K562 (cell line): Measurements from ENCODE around the gene HTR1D. TPM values are rescaled to one million over a fixed set of nuclear protein-coding genes. Genes with fewer than 3 reads are reported as not detected.
A peak's percentile ranks its signal among the peaks of the same experiment; 100 is the strongest.

Source experiments
- C11orf30 ChIP-seq: fragments of 450-650 bp; IDR thresholded peaks from 2 replicates; pipeline ENCODE4 v1.6.1; 2016; ENCODE audit warnings: low read depth, mild to moderate bottlenecking
- GABPB2 ChIP-seq: fragments of 250-450 bp; sonication (Bioruptor Pico); conservative IDR thresholded peaks from 2 replicates; pipeline ENCODE4 v1.5.1; 2021; ENCODE audit warnings: mild to moderate bottlenecking
- HDAC3 ChIP-seq: fragments of 450-650 bp; IDR thresholded peaks from 2 replicates; pipeline ENCODE4 v1.6.1; 2018; ENCODE audit warnings: borderline replicate concordance, mild to moderate bottlenecking, moderate library complexity; ENCODE audit not compliant: partially characterized antibody
- HDGF ChIP-seq: fragments of 450-650 bp; IDR thresholded peaks from 2 replicates; pipeline ENCODE4 v1.6.1; 2016
- L3MBTL2 ChIP-seq: fragments of 450-650 bp; IDR thresholded peaks from 2 replicates; pipeline ENCODE4 v1.6.1; 2016; ENCODE audit warnings: mild to moderate bottlenecking, moderate library complexity
- NFE2 ChIP-seq: IDR thresholded peaks from 2 replicates; pipeline ENCODE4 v1.6.1; 2014; ENCODE audit warnings: antibody characterized with exemption, low read depth
- SIN3A ChIP-seq, 2 experiments: fragments of 150-350 bp in 1 of 2; IDR thresholded peaks; 2 replicates each; pipeline ENCODE4 v1.6.1; 2011 to 2016; ENCODE audit warnings: borderline replicate concordance in 2 of 2, low read depth in 2 of 2, low read length in 2 of 2, mild to moderate bottlenecking in 2 of 2, moderate library complexity in 2 of 2; ENCODE audit not compliant: control insufficient read depth in 1 of 2
- TAF7 ChIP-seq: fragments of 450-650 bp; IDR thresholded peaks from 2 replicates; pipeline ENCODE4 v1.6.1; 2016; ENCODE audit warnings: missing genetic modification characterization, missing compliant biosample characterization
- ZNF311 ChIP-seq: fragments of 250-450 bp; sonication (Bioruptor Pico); IDR thresholded peaks from 2 replicates; pipeline ENCODE4 v1.4.0; 2020; ENCODE audit warnings: mild to moderate bottlenecking, moderate library complexity
- ZNF347 ChIP-seq: fragments of 450-650 bp; formaldehyde crosslinking; IDR thresholded peaks from 2 replicates; pipeline ENCODE4 v1.4.0; 2020; ENCODE audit warnings: low read depth, mild to moderate bottlenecking, moderate library complexity
- polyA plus RNA-seq, 8 experiments: library from polyadenylated mRNA; depleted of rRNA in 4 of 8; stranded (reverse) in 5 of 8; unstranded in 3 of 8; fragments of >200 nt; fragmentation: Nextera tagmentation in 2 of 8; fragmentation: Illumina TruSeq in 1 of 8; extraction: Ambion mirVana in 2 of 8; extraction: Trizol in 1 of 8; gene quantifications; 2 replicates each; pipeline versions ENCODE4 v1.2.1 to v1.2.3, GENCODE V29; 2011 to 2014; ENCODE audit warnings: inconsistent platforms in 1 of 8, missing spikeins in 1 of 8
- total RNA-seq, 7 experiments: library from RNA; depleted of rRNA in 6 of 7; stranded (reverse); fragments of >200 nt in 6 of 7; fragmentation: Illumina TruSeq in 2 of 7; extraction: Trizol in 2 of 7; gene quantifications; 2 replicates each; pipeline versions ENCODE4 v1.2.1 to v1.2.3, GENCODE V29; 2011 to 2021; ENCODE audit warnings: low replicate concordance in 1 of 7
- TF ChIP-seq, protein P1 (sequence below), 2 experiments: IDR thresholded peaks in 1 of 2; conservative IDR thresholded peaks in 1 of 2; 2 replicates each; pipeline ENCODE4 v1.6.1; 2016; ENCODE audit warnings: low read depth in 2 of 2, mild to moderate bottlenecking in 1 of 2, missing compliant biosample characterization in 1 of 2, missing genetic modification characterization in 1 of 2, moderate library complexity in 1 of 2
- TF ChIP-seq, protein P2 (sequence below): fragments of 250-450 bp; sonication (Bioruptor Pico); IDR thresholded peaks from 2 replicates; pipeline ENCODE4 v1.4.0; 2020
- TF ChIP-seq, protein P3 (sequence below), 2 experiments: fragments of 150-350 bp in 1 of 2; IDR thresholded peaks; 2 replicates each; pipeline ENCODE4 v1.6.1; 2012 to 2016; ENCODE audit warnings: low read depth in 2 of 2, low read length in 2 of 2, mild to moderate bottlenecking in 1 of 2, moderate library complexity in 1 of 2

The HTR1D gene
- total and polyA plus RNA-seq, 9 of the 15 experiments (the other 6 are each of a cell fraction or from before 2014, with no cell fraction given), result 0.03 to 0.09 (median 0.04) TPM; not detected in 4

DNA sequence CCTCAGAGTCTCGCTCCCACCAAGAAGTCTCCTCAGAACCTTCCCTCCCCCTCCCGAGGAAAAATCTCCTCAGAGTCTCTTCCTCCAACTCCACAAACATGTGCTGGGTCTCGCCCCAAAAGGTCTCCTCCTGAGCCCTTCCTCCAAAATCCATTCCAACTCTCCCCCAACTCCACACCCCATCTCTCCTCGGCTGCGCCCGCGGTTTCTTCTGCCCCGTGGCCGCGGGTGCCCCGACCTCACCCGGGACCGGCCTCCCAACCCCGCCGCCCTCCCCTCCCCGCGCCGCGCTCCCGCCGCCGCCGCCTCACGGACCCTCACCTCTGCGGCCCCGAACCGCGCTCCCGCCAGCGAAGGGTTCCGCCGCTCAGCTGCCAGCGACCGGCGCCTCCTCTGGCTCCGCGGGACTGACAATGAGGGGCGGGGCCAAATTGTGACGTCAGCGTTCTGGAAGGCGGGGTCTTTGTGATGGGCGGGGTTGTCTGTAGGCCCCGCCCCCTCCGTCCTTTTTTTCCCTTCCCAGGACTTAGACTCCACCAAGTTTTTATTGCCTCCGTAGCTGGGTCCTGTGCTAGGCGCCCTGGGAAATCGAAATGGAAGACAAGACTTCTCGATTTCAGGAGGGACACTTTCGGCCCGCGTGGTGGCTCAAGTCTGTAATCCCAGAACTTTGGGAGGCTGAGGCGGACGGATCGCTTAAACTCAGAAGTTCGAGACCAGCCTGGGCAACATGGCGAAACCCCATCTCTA is 48.7 kb downstream of the HTR1D start, which contains the start of gene LUZP1 (continued):
- TF ChIP-seq, protein P1, sequence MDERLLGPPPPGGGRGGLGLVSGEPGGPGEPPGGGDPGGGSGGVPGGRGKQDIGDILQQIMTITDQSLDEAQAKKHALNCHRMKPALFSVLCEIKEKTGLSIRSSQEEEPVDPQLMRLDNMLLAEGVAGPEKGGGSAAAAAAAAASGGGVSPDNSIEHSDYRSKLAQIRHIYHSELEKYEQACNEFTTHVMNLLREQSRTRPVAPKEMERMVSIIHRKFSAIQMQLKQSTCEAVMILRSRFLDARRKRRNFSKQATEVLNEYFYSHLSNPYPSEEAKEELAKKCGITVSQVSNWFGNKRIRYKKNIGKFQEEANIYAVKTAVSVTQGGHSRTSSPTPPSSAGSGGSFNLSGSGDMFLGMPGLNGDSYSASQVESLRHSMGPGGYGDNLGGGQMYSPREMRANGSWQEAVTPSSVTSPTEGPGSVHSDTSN (CRISPR knock-in tag; IDR thresholded peaks at IDR 0.05; ENCODE audit: low read depth), result peak; percentile 33; the same call in 1 of the 2 replicates
- TF ChIP-seq, protein P1 (tag; conservative IDR thresholded peaks at IDR 0.05; ENCODE audit: low read depth), result no peak
- peak; percentile 68; the same call in 1 of the 2 replicates for TF ChIP-seq TAF7 (tag)
- TF ChIP-seq ZNF311, result no peak
- no peak for TF ChIP-seq SIN3A (IDR thresholded peaks at IDR 0.05; ENCODE audit: borderline replicate concordance in 2 of 2, control insufficient read depth in 1 of 2, low read depth in 2 of 2, low read length in 2 of 2)
- TF ChIP-seq HDAC3, result no peak
- TF ChIP-seq C11orf30, result peak; percentile 96
- no peak for TF ChIP-seq GABPB2 (CRISPR knock-in tag)
- TF ChIP-seq, protein P2, sequence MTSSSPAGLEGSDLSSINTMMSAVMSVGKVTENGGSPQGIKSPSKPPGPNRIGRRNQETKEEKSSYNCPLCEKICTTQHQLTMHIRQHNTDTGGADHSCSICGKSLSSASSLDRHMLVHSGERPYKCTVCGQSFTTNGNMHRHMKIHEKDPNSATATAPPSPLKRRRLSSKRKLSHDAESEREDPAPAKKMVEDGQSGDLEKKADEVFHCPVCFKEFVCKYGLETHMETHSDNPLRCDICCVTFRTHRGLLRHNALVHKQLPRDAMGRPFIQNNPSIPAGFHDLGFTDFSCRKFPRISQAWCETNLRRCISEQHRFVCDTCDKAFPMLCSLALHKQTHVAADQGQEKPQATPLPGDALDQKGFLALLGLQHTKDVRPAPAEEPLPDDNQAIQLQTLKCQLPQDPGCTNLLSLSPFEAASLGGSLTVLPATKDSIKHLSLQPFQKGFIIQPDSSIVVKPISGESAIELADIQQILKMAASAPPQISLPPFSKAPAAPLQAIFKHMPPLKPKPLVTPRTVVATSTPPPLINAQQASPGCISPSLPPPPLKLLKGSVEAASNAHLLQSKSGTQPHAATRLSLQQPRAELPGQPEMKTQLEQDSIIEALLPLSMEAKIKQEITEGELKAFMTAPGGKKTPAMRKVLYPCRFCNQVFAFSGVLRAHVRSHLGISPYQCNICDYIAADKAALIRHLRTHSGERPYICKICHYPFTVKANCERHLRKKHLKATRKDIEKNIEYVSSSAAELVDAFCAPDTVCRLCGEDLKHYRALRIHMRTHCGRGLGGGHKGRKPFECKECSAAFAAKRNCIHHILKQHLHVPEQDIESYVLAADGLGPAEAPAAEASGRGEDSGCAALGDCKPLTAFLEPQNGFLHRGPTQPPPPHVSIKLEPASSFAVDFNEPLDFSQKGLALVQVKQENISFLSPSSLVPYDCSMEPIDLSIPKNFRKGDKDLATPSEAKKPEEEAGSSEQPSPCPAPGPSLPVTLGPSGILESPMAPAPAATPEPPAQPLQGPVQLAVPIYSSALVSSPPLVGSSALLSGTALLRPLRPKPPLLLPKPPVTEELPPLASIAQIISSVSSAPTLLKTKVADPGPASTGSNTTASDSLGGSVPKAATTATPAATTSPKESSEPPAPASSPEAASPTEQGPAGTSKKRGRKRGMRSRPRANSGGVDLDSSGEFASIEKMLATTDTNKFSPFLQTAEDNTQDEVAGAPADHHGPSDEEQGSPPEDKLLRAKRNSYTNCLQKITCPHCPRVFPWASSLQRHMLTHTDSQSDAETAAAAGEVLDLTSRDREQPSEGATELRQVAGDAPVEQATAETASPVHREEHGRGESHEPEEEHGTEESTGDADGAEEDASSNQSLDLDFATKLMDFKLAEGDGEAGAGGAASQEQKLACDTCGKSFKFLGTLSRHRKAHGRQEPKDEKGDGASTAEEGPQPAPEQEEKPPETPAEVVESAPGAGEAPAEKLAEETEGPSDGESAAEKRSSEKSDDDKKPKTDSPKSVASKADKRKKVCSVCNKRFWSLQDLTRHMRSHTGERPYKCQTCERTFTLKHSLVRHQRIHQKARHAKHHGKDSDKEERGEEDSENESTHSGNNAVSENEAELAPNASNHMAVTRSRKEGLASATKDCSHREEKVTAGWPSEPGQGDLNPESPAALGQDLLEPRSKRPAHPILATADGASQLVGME (CRISPR knock-in tag), result 0 out of 2 replicates have a peak, but pooled peaks have one; percentile 11
- TF ChIP-seq HDGF, result no peak
- 0 out of 2 replicates have a peak, but pooled peaks have one; percentile 13 for TF ChIP-seq NFE2
- TF ChIP-seq, protein P3, sequence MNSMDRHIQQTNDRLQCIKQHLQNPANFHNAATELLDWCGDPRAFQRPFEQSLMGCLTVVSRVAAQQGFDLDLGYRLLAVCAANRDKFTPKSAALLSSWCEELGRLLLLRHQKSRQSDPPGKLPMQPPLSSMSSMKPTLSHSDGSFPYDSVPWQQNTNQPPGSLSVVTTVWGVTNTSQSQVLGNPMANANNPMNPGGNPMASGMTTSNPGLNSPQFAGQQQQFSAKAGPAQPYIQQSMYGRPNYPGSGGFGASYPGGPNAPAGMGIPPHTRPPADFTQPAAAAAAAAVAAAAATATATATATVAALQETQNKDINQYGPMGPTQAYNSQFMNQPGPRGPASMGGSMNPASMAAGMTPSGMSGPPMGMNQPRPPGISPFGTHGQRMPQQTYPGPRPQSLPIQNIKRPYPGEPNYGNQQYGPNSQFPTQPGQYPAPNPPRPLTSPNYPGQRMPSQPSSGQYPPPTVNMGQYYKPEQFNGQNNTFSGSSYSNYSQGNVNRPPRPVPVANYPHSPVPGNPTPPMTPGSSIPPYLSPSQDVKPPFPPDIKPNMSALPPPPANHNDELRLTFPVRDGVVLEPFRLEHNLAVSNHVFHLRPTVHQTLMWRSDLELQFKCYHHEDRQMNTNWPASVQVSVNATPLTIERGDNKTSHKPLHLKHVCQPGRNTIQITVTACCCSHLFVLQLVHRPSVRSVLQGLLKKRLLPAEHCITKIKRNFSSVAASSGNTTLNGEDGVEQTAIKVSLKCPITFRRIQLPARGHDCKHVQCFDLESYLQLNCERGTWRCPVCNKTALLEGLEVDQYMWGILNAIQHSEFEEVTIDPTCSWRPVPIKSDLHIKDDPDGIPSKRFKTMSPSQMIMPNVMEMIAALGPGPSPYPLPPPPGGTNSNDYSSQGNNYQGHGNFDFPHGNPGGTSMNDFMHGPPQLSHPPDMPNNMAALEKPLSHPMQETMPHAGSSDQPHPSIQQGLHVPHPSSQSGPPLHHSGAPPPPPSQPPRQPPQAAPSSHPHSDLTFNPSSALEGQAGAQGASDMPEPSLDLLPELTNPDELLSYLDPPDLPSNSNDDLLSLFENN (IDR thresholded peaks at IDR 0.05; ENCODE audit: low read depth in 2 of 2, low read length in 2 of 2), result no peak
- TF ChIP-seq ZNF347 (CRISPR knock-in tag), result no peak
- TF ChIP-seq L3MBTL2, result peak; percentile 69
